Measurements from ENCODE around the gene ARAP2.

ARAP2 gene

DNA sequence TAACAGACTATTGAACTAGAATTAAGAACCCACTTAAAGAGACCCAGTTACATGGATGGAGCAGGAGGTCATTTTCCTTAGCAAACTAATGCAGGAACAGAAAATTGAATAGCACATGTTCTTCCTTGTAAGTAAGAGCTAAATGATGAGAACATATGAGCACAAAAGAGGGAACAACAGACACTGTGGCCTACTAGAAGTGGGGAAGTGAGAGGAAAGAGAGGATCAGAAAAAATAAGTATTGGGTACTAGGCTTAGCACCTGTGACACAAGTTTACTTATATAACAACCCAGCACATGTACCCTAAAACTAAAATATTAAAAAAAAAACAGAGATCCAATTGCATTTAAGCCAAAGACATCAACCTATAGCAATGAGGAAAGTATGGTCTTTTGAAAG is 26.2 kb downstream of the ARAP2 start:
- DNase-seq = no peak

GRCh38 chr4:36215627-36216026 is 28.7 kb downstream of the ARAP2 start:
- no peak for DNase-seq

DNA sequence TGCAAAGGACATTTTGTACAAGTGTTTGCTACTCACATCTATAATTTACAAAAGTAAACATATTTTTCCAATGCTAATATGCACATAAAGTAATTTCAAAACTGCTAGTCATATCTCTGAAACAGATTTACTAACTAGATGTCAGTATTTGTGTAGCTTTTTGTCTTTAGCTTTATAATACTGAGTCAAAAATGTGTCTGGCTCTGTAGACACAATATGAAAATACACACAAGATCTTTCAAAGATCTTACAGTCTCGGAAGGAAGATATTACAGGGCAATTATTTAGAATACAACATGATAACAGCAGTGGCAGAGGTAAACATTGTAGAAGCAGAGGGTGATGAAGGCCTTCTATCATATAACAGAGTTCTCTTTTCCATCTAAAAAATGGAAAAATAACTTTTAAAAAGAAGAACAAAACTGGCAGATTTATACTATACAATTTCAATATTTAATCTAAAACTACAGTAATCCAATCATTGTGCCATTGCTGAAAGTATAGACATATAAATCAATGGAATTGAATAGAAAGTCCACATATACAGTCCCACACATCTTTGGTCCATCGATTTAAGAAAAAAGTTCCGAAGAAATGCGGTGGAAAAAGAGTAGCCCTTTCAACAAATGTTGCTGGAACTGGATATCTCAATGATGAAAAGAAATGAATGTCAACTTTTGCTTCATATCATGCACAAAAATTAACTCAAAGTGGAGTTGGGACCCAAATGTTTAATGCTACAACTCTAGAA is 29.4 kb downstream of the ARAP2 start:
- DNase-seq = no peak

DNA sequence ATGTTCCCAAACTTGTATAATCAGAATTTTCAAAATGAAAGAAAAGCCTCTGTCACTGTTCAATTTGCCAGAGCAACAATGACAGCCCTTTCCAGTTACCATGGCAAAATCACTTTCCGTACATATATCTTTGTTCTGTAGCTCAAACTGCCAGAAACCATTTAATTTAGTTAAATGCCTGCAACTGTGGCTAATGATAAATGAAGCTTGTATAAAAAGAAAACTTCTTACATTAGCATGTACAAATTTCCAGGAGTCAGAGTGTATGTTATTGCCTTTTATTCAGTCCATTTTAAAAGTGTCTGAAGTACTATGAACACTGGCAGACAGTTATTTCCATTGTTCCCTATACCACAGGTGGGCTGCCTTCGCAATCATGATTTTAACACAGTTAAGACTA is 30.3 kb downstream of the ARAP2 start:
- DNase-seq = peak; percentile 35 to 89

DNA sequence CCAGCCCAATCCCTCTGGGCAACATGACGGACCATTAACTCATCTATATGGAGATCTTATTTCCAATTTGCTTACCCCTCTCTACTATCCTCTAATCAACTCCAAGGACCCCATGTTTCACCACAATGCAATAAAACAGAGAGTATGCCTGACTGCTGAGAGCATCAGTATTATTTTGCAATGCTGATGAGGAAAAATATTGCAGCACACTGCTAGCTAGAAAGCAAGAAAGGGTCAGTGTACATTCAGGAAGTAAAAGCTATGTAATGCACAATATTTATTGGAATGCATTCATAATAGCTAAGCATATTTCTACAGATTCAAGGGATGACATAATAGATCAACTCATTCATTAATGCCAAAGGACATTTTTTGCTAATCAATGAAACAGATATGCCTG is 33.2 kb downstream of the ARAP2 start:
- no peak for DNase-seq

- no peak for DNase-seq
Observed at GRCh38 chr4:36209941-36210649, 34.2 kb downstream of the ARAP2 start.

GRCh38 chr4:36208893-36209473 is 35.3 kb downstream of the ARAP2 start:
- no peak for DNase-seq

GRCh38 chr4:36207831-36208520 is 36.3 kb downstream of the ARAP2 start:
- DNase-seq = no peak

DNA sequence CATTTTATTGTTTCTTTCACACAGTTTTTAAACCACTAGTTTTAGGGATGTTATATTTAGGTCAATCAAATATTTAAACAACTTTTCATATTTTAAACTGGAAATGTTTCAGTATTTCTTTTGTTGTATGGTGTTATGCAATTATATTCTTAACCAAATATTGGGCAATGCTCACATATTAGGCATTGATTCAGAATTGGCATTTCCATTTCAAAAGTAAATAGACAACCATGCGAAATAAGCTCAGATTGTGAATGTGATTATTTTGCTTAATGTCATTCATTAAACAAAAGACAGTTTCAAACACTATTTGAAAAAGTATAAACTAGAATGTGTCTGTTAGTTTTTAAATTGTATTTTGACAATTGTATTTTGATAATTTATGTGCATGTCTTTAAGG is 36.9 kb downstream of the ARAP2 start:
- no peak for DNase-seq

GRCh38 chr4:36206603-36207311 is 37.6 kb downstream of the ARAP2 start:
- no peak for DNase-seq

- no peak for DNase-seq
Observed at GRCh38 chr4:36206012-36206411, 38.3 kb downstream of the ARAP2 start.

GRCh38 chr4:36198861-36199260 is 45.5 kb downstream of the ARAP2 start:
- DNase-seq = no peak

- no peak for DNase-seq
Observed at GRCh38 chr4:36198068-36198808, 46.1 kb downstream of the ARAP2 start.

- DNase-seq = no peak
Observed at GRCh38 chr4:36197501-36197900, 46.8 kb downstream of the ARAP2 start.

DNA sequence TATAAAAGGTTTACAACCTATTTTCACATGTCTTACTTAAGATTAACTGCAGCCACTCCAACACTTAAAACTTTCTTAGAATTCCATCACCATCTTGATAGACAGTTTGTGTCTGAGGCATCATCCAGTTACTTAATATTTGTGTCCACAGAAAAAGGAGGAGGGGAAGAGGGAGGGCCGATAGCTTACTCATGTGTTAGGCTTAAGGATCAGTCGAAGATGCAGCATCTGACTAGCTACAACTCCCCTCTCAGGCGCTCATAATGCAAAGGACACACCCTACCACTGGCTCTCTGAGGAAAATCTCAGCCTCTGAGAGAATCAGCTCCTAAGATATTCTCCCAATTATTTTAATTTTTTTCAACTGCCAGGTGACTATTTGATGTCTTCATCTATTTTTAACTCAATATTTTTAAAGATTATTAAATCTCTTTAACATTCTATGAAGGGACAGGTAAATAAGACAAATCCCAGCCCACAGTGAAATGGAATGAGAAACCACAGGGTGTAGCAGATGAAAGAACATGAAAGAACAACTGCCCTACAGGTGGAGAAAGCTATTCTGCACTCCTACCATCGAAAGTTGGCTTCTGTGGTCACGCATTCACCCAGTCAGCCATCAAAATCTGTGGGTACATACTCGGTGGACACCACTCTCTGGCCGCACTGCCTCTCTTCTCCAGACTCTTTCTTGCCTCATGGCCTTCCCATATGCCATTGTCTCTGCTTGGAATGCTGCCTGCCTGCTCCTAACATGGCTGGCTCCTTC is 48.0 kb downstream of the ARAP2 start:
- DNase-seq = no peak

DNA sequence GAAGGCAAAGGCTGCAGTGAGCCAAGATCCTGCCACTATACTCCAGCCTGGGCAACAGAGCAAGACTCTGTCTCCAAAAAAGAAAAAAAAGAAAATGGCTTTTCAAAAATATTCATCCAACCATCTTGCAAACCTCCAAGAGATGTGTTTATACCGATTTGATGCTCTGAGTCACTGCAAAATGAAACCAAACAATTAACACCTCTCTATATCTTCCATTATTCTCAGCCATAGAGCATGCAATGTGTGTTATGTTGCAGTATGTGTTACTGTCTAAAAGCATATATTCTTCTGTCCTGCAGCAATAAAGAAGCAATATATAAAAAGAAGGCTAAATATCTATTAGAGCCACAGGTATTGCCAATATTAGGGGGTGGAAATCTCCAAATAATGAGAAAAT is 51.4 kb downstream of the ARAP2 start:
- no peak for DNase-seq

DNA sequence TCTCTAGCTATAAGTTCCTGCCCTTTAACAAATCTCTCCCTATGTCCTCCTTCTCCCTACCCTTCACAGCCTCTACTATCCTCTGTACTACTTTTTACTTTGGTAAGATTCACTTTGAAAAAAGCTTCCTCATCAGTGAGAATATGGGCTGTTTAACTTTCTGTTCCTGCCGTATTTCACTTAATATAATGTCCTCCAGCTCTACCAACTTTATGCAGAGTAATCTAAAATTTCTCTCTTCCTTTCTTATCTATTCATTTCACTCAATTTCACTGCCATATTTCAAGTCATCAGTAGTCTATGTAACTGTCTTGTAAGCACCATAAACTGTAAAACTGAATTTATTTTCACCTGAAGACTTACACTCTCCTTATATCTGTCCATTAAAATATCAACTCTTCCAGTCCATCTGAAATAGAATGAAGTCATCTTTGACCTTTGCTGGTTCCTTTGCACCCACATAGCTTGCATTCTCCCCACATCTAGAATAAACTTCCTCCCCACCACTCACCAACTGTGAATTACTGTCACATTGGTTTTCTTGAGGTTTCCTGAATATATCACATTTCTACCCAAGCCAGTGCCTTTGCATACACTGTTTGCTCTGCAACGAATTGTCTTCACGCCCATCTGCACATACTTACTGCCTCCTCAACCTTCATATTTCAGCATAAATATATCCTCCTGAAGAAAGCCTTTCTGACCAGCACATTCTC is 54.6 kb downstream of the ARAP2 start:
- no peak for DNase-seq

DNA sequence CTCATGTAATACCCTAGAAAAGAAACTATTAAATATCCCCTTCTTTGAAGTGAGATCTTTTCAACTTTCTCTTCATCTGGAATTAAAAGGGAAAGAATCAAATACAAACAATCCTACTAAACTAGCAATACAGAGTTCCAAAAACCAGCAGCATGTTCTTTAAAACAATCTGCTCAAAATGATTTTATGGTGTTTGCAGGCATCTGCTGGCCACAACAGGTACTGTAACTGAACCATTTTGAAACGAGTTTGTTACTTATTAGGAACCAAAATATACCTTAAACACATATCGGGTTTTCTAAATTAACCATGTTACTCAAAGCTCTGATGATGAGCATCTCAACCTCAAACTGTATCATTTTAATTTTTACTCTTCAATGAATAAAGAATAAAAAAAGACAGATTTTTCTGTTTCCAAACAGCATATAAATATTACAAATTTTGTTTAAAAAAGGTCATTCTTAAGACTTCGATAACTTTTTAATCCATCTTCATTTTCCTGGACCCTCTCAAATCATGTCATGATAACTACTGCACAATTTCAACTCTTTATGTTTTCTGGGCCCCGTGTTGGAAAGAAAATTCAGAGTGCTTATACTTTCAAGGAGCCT is 56.5 kb downstream of the ARAP2 start:
- DNase-seq = peak; percentile 32 to 62

- DNase-seq = no peak
Observed at GRCh38 chr4:36183665-36184393, 60.5 kb downstream of the ARAP2 start.

DNA sequence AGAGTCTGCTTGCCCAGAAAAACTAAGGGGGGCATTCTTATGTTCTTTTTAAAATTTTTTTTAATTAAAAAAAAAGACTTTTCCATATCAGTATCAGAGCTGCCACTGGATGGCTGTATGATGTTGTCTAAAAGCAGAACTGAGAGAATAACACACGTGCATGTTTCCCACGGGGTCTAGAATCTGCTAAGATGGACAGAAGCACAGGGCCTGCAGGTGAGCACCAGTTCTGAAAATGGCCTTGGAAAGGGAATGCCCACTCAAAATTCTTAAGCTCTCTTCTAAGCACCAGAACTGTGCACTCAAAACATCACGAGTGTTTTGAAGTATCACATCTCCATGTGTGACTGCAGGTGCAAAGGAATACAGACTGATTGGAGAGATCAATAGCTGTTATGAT is 61.1 kb downstream of the ARAP2 start:
- DNase-seq = no peak

Measured in NCI-H2081 (cell line).